Prostate gland (tissue), 2 donors: ENCODE data around the gene GNG13. TPM values are rescaled to one million over a fixed set of nuclear protein-coding genes. Genes with fewer than 3 reads are reported as not detected.
"Not testable (repeated sequence)": the region's sequence is repeated elsewhere in the genome, so short reads cannot be mapped to it uniquely, and the experiment has no call there.

ENCODE experiments used
- DNase-seq: peaks from one replicate; pipeline ENCODE4 v3.0.0-alpha.2; 2019; ENCODE audit warnings: low spot score
- H3K27ac ChIP-seq, 2 donors: fragments of 200-600 bp; sonication (generic); 2 replicates each; pipeline ENCODE4 v1.5.1; 2017 to 2019
- H3K27me3 ChIP-seq: fragments of 200-600 bp; sonication (generic); replicated peaks from 2 replicates; pipeline ENCODE4 v1.5.1; 2019; ENCODE audit not compliant: insufficient read depth
- H3K36me3 ChIP-seq, 2 donors: fragments of 200-600 bp; sonication (generic); 1 replicate in 1 of 2; 2 replicates in 1 of 2; pipeline versions ENCODE4 v1.5.1 to v1.8.1; 2017 to 2019
- H3K4me1 ChIP-seq: fragments of 200-600 bp; sonication (generic); replicated peaks from 2 replicates; pipeline ENCODE4 v1.5.1; 2019
- H3K4me3 ChIP-seq, 2 donors: fragments of 200-600 bp; sonication (generic); 2 replicates each; pipeline ENCODE4 v1.5.1; 2017 to 2019
- H3K9me3 ChIP-seq: fragments of 200-600 bp; sonication (generic); 2 replicates; pipeline ENCODE4 v1.5.1; 2017
- POLR2A ChIP-seq: fragments of 450-650 bp; IDR thresholded peaks from one replicate; pipeline ENCODE4 v1.6.1; 2016; ENCODE audit warnings: antibody characterized with exemption, mild to moderate bottlenecking
- POLR2AphosphoS5 ChIP-seq: sonication (generic); formaldehyde crosslinking; IDR thresholded peaks from one replicate; pipeline ENCODE4 v1.6.1; 2017; ENCODE audit warnings: antibody characterized with exemption
- WGBS: methylation state at CpG from one replicate; pipeline ENCODE4 v1.1.5; 2018; 5-methylcytosine and 5-hydroxymethylcytosine counted together
- intact Hi-C: fragments of 100-400 bp; cut with DNase I; formaldehyde crosslinking; loops from one replicate; pipeline ENCODE4 v1.14.2; 2022
- total RNA-seq, 2 donors: library from RNA; depleted of rRNA; stranded (reverse); fragments of >200 nt; gene quantifications; one replicate each; pipeline ENCODE4 v1.1.0, GENCODE V29; 2016
- TF ChIP-seq, protein P1 (sequence below), 4 experiments: fragments of 200-600 bp in 2 of 4; fragments of 450-650 bp in 2 of 4; sonication (generic) in 2 of 4; IDR thresholded peaks; 1 replicate in 3 of 4; 2 replicates in 1 of 4; pipeline ENCODE4 v1.5.1; 2016 to 2019; ENCODE audit warnings: antibody characterized with exemption in 4 of 4, mild to moderate bottlenecking in 2 of 4, moderate library complexity in 2 of 4

The GNG13 gene
- total RNA-seq, 2 donors from 2014 or later, result not detected

DNA sequence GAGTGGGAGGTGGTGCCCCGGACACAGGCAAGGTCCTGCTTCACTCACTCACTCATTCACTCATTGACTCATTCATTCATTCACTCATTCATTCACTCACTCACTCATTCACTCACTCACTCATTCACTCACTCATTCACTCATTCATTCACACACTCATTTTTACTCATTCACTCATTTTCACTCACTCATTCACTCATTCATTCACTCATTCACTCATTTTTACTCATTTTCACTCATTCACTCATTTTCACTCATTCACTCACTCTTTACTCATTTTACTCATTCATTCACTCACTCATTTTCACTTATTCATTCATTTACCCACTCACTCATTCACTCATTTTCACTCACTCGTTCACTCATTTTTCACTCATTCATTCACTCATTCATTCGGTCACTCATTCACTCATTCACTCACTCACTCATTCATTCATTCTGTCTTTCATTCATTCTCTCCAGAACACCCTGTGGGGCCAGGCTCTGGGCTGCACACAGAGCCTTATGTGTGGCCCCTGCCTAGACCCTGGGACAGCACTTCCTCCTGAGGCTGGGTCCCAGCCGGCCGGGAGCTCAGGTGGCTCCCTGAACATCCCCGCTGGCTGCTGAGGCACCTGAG is 21.5 kb downstream of the GNG13 start:
- H3K4me1 ChIP-seq, result no peaks in the 10 kb centered on the region
- H3K27me3 ChIP-seq, result peaks cover 15% of the 10 kb centered on the region
- no peak for DNase-seq
- no peaks in the 10 kb centered on the region for H3K36me3 ChIP-seq
- H3K27ac ChIP-seq, result no peak overlapping the region
- TF ChIP-seq POLR2A (no peak), POLR2AphosphoS5 (no peak)
- TF ChIP-seq, protein P1, sequence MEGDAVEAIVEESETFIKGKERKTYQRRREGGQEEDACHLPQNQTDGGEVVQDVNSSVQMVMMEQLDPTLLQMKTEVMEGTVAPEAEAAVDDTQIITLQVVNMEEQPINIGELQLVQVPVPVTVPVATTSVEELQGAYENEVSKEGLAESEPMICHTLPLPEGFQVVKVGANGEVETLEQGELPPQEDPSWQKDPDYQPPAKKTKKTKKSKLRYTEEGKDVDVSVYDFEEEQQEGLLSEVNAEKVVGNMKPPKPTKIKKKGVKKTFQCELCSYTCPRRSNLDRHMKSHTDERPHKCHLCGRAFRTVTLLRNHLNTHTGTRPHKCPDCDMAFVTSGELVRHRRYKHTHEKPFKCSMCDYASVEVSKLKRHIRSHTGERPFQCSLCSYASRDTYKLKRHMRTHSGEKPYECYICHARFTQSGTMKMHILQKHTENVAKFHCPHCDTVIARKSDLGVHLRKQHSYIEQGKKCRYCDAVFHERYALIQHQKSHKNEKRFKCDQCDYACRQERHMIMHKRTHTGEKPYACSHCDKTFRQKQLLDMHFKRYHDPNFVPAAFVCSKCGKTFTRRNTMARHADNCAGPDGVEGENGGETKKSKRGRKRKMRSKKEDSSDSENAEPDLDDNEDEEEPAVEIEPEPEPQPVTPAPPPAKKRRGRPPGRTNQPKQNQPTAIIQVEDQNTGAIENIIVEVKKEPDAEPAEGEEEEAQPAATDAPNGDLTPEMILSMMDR (IDR thresholded peaks at IDR 0.05), result no peak
- no peak overlapping the region for H3K4me3 ChIP-seq
- intact Hi-C loops, result no loop called here
- 83% methylated on average over 6 of the region's 6 CpGs for WGBS
- no peaks in the 10 kb centered on the region for H3K9me3 ChIP-seq

DNA sequence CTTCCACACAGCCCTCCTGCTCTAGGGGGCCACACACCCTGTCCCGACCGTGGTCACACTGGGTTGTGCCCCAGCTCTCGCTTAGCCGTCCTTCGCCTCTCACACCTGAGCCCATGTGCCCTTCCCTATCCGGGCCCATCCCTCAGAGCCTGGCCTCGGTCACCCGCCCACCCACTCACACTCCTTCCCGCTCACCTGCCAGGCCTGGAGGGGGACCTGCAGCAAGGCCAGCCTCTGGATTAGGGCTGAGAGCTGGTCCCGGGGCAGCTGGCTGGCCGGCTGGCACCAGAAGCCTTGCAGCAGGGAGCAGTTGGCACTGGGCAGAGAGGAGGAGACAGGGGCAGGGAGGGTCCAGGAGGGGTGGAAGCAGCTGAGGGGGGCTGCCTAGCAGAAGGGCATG is 22.1 kb downstream of the GNG13 start:
- Histone ChIP-seq H3K4me3 (no peak overlapping the region), H3K27ac (no peak overlapping the region), H3K9me3 (no peaks in the 10 kb centered on the region), H3K27me3 (peaks cover 15% of the 10 kb centered on the region), H3K36me3 (no peaks in the 10 kb centered on the region), H3K4me1 (no peaks in the 10 kb centered on the region)
- TF ChIP-seq POLR2AphosphoS5 (no peak), POLR2A (no peak)
- WGBS, result 81% methylated on average over 11 of the region's 11 CpGs
- DNase-seq, result no peak
- intact Hi-C loops, result no loop called here

DNA sequence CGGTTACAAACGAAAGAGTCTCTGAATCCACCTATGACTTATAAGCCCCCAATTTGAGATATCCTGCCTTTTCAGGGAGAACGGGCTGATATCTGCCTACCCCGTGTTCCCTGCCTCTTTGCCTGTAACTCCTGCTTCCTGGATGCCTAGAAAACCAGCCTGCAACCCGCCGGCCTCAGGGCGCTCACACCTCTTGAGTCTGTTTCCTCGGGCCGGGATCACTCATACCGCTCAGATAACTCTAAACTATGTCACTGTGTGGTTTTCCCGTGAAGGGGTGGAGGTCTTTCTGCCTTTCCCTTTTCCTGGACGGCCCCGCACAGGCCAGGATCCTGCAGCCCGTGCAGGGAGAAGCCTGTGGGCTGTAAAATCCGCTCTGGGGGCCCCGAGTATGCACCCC is 22.7 kb downstream of the GNG13 start:
- no peak for TF ChIP-seq POLR2AphosphoS5
- TF ChIP-seq, protein P1 (IDR thresholded peaks at IDR 0.05), result no peak
- no peak for TF ChIP-seq POLR2A
- Histone ChIP-seq H3K27me3 (peaks cover 12% of the 10 kb centered on the region), H3K4me3 (no peak overlapping the region), H3K27ac (no peak overlapping the region), H3K36me3 (no peaks in the 10 kb centered on the region), H3K4me1 (no peaks in the 10 kb centered on the region), H3K9me3 (no peaks in the 10 kb centered on the region)
- no peak for DNase-seq
- intact Hi-C loops, result no loop called here
- whole genome bisulfite sequencing, result 36% methylated on average over 16 of the region's 16 CpGs

DNA sequence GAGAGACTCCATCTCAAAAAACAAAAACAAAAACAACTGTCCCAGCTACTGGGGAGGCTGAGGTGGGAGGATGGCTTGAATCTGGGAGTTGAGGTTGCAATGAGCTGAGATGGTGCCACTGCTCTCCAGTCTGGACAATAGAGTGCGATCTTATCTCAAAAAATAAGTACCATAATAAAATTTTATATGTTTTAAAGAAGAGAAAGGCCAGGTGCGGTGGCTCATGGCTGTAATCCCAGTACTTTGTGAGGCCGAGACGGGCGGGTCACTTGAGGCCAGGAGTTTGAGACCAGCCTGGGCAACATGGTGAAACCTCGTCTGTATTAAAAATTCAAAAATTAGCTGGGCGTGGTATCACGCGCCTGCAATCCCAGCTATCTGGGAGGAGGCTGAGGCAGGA is 23.7 kb downstream of the GNG13 start:
- Histone ChIP-seq H3K27ac (no peak overlapping the region), H3K9me3 (no peaks in the 10 kb centered on the region), H3K4me3 (no peak overlapping the region), H3K36me3 (no peaks in the 10 kb centered on the region), H3K4me1 (no peaks in the 10 kb centered on the region), H3K27me3 (peaks cover 9% of the 10 kb centered on the region)
- TF ChIP-seq POLR2AphosphoS5, result no peak
- TF ChIP-seq POLR2A, result no peak
- TF ChIP-seq, protein P1 (IDR thresholded peaks at IDR 0.05), result no peak
- 63% methylated on average over 9 of the region's 9 CpGs for WGBS
- DNase-seq, result no peak
- intact Hi-C loops, result no loop called here

DNA sequence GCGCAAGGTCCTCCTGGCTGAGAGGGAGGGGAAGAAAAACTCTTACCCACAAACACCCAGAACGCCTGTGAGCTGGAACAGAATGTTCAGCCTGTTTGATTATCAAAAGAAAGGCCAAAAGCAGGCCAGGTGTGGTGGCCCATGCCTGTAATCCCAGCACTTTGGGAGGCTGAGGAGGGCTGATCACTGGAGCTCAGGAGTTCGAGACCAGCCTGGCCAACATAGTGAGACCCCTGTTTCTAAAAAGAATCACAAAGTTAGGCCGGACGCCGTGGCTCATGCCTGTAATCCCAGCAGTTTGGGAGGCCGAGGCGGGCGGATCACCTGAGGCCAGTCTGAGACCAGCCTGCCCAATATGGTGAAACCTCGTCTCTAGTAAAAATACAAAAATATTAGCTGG is 24.2 kb downstream of the GNG13 start:
- H3K4me3 ChIP-seq, DNase-seq, H3K9me3 ChIP-seq, H3K27me3 ChIP-seq, intact Hi-C loops, H3K36me3 ChIP-seq, H3K4me1 ChIP-seq, H3K27ac ChIP-seq: not testable (repeated sequence)
- WGBS, result 85% methylated on average over 10 of the region's 10 CpGs

DNA sequence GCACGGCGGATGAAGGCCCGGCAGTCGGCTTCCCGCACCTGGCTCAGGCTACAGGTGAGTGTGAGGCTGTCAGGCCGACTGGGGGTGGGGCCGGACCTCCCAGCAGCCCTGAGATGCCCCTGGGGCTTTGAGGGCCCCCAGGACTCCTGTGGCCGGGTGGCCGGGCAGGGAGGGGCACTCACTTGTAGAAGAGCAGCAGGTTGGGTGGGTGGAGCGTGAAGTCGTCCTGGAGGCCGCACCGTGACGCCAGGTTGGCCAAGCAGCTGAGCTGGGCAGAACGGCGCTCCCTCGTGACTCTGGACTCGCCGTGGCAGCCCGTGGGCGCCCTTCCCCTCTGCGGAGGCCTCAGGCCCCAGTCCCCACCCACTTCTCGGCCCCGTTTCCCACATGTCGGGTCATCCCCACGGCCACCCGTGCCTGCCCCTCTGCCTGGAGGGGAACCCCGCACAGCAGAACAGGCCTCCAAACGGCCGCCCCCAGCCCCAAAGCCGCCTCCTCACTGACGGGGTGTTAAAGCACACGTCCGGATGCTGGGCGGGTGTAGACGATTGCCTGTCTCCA is 25.2 kb downstream of the GNG13 start:
- no peak for DNase-seq
- Histone ChIP-seq H3K27ac (no peak overlapping the region), H3K9me3 (no peaks in the 10 kb centered on the region), H3K27me3 (peaks cover 2% of the 10 kb centered on the region), H3K4me1 (no peaks in the 10 kb centered on the region), H3K4me3 (no peak overlapping the region), H3K36me3 (no peaks in the 10 kb centered on the region)
- TF ChIP-seq POLR2A, result no peak
- TF ChIP-seq, protein P1 (IDR thresholded peaks at IDR 0.05), result no peak
- TF ChIP-seq POLR2AphosphoS5, result no peak
- 64% methylated on average over 34 of the region's 36 CpGs for WGBS
- intact Hi-C loops, result no loop called here
